ENCODE data around the gene THEMIS. TPM values are rescaled to one million over a fixed set of nuclear protein-coding genes. Genes with fewer than 3 reads are reported as not detected.

Gene THEMIS
- total RNA-seq, 1 donor from 2014 or later = under 0.01 TPM

- no peak overlapping the region for H3K9ac ChIP-seq (ENCODE audit: low read depth in 1 of 3, low read length in 3 of 3)
- no peaks in the 10 kb centered on the region for H3K4me1 ChIP-seq (ENCODE audit: control insufficient read depth in 3 of 3, insufficient read depth in 3 of 3, low read length in 3 of 3)
- no peaks in the 10 kb centered on the region for H3K27me3 ChIP-seq (ENCODE audit: control insufficient read depth in 3 of 3, insufficient read depth in 3 of 3, low read length in 3 of 3)
- H3K27ac ChIP-seq (ENCODE audit: low read depth, low read length) = no peak overlapping the region
- H3K36me3 ChIP-seq (ENCODE audit: control insufficient read depth in 3 of 3, insufficient read depth in 3 of 3, low read length in 3 of 3) = no peaks in the 10 kb centered on the region
- H3K9me3 ChIP-seq (ENCODE audit: control insufficient read depth in 3 of 3, low read length in 3 of 3) = no peaks in the 10 kb centered on the region
- no peak overlapping the region for H3K4me3 ChIP-seq (ENCODE audit: low read length in 3 of 3)
Measured at GRCh38 chr6:127917766-127918165, 16.9 kb upstream of the THEMIS start.

DNA sequence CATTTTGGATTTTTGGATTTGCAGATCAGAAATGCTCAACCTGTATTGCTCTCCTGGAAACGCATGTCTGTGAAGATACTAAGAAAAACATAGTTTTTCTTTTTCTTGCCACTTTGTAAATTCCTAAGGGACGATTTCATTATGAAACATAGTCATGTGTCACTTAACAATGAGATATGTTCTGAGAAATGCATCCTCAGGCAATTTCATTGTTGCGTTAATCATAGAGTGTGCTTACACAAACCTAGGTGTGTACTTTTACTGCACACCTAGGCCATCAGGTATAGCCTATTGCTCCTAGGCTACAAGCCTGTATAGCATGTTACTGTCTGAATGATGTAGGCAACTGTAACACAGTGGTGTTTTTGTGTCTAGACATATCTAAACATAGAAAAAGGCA, 13.4 kb upstream of the THEMIS start:
- Histone ChIP-seq H3K36me3 (ENCODE audit: control insufficient read depth in 3 of 3, insufficient read depth in 3 of 3, low read length in 3 of 3) (no peaks in the 10 kb centered on the region), H3K9me3 (ENCODE audit: control insufficient read depth in 3 of 3, low read length in 3 of 3) (no peaks in the 10 kb centered on the region), H3K27ac (ENCODE audit: low read depth, low read length) (no peak overlapping the region), H3K4me1 (ENCODE audit: control insufficient read depth in 3 of 3, insufficient read depth in 3 of 3, low read length in 3 of 3) (no peaks in the 10 kb centered on the region), H3K4me3 (ENCODE audit: low read length in 3 of 3) (no peak overlapping the region), H3K9ac (ENCODE audit: low read depth in 1 of 3, low read length in 3 of 3) (no peak overlapping the region), H3K27me3 (ENCODE audit: control insufficient read depth in 3 of 3, insufficient read depth in 3 of 3, low read length in 3 of 3) (no peaks in the 10 kb centered on the region)

DNA sequence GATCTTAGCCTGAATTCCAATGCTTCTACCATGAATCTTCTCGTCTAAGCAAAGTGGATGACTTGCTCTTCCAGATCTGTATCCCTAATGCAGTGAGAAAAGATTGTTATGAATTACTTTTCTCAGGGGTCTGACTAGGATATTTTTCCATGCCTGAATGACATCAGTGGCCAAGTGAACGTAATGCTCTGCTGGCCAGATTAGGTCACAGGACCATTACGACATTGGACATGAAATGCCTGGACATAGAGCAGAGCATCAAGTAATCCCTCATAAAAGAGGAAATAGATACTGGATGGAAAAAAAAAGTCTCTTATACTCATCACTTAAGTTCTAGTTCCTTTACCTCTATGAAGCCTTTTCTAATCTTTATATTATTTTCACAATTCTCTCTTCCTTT, 12.1 kb upstream of the THEMIS start:
- Histone ChIP-seq H3K9me3 (ENCODE audit: control insufficient read depth in 3 of 3, low read length in 3 of 3) (no peaks in the 10 kb centered on the region), H3K36me3 (ENCODE audit: control insufficient read depth in 3 of 3, insufficient read depth in 3 of 3, low read length in 3 of 3) (no peaks in the 10 kb centered on the region), H3K9ac (ENCODE audit: low read depth in 1 of 3, low read length in 3 of 3) (no peak overlapping the region), H3K4me1 (ENCODE audit: control insufficient read depth in 3 of 3, insufficient read depth in 3 of 3, low read length in 3 of 3) (no peaks in the 10 kb centered on the region), H3K4me3 (ENCODE audit: low read length in 3 of 3) (no peak overlapping the region), H3K27ac (ENCODE audit: low read depth, low read length) (no peak overlapping the region), H3K27me3 (ENCODE audit: control insufficient read depth in 3 of 3, insufficient read depth in 3 of 3, low read length in 3 of 3) (no peaks in the 10 kb centered on the region)

DNA sequence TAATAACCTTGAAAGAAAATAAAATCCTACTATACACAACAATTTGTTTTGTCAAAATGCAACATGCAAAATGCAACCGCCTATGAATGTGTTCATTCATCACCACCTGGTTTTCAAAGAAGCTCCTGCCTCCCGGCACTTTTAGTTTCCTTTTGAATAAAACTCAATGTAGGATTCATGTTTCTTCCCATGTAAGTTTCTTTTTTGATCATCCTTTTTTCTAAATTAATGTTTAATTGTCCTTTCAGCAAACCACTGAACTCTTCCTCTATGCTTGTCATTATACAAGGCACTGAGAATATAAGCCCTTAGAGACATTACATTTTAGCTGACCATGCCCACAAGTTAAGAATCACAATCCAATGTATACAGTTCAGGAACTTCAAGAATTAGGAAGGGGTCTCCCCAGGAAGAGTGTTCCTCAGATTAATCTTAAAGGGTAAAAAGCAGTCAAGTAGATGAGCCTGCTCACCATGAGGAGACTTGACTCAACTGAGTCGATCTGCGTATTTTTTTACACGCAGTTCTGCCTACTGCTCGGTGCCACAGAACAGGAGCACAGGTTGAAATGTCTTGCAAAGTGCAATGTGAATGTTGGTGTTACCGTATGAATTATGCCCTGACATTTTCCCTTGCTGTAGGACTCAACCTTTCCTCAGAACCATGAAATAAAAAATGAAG, 7.2 kb upstream of the THEMIS start:
- Histone ChIP-seq H3K9me3 (ENCODE audit: control insufficient read depth in 3 of 3, low read length in 3 of 3) (no peaks in the 10 kb centered on the region), H3K27me3 (ENCODE audit: control insufficient read depth in 3 of 3, insufficient read depth in 3 of 3, low read length in 3 of 3) (no peaks in the 10 kb centered on the region), H3K4me3 (ENCODE audit: low read length in 3 of 3) (no peak overlapping the region), H3K9ac (ENCODE audit: low read depth in 1 of 3, low read length in 3 of 3) (no peak overlapping the region), H3K4me1 (ENCODE audit: control insufficient read depth in 3 of 3, insufficient read depth in 3 of 3, low read length in 3 of 3) (no peaks in the 10 kb centered on the region), H3K27ac (ENCODE audit: low read depth, low read length) (no peak overlapping the region), H3K36me3 (ENCODE audit: control insufficient read depth in 3 of 3, insufficient read depth in 3 of 3, low read length in 3 of 3) (no peaks in the 10 kb centered on the region)

DNA sequence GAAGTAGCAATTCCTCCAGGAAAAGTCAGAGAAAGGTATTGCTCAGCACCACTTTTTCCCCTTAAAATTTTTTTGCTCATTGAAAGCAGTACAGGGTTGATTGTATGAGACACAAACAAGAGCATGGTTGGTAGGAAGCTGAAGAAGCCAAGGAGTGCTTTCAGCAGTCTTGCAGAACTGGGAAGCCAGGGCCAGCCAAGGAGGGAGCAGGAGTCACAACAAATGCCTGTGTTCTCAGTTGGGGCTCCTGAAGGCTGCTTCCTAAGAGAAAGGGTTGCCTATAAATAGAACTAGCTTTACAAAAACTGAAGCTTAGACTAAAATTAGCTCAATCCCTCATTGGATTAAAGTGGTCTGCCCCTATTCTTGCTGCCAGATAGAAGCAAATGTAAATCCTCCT, 3.3 kb upstream of the THEMIS start:
- no peak overlapping the region for H3K4me3 ChIP-seq (ENCODE audit: low read length in 3 of 3)
- H3K9ac ChIP-seq (ENCODE audit: low read depth in 1 of 3, low read length in 3 of 3) = no peak overlapping the region
- no peaks in the 10 kb centered on the region for H3K27me3 ChIP-seq (ENCODE audit: control insufficient read depth in 3 of 3, insufficient read depth in 3 of 3, low read length in 3 of 3)
- no peaks in the 10 kb centered on the region for H3K36me3 ChIP-seq (ENCODE audit: control insufficient read depth in 3 of 3, insufficient read depth in 3 of 3, low read length in 3 of 3)
- H3K27ac ChIP-seq (ENCODE audit: low read depth, low read length) = no peak overlapping the region
- no peaks in the 10 kb centered on the region for H3K9me3 ChIP-seq (ENCODE audit: control insufficient read depth in 3 of 3, low read length in 3 of 3)
- H3K4me1 ChIP-seq (ENCODE audit: control insufficient read depth in 3 of 3, insufficient read depth in 3 of 3, low read length in 3 of 3) = no peaks in the 10 kb centered on the region

GRCh38 chr6:127902933-127903332, 2.1 kb upstream of the THEMIS start:
- no peaks in the 10 kb centered on the region for H3K27me3 ChIP-seq (ENCODE audit: control insufficient read depth in 3 of 3, insufficient read depth in 3 of 3, low read length in 3 of 3)
- no peak overlapping the region for H3K9ac ChIP-seq (ENCODE audit: low read depth in 1 of 3, low read length in 3 of 3)
- no peak overlapping the region for H3K27ac ChIP-seq (ENCODE audit: low read depth, low read length)
- H3K4me3 ChIP-seq (ENCODE audit: low read length in 3 of 3) = no peak overlapping the region
- no peaks in the 10 kb centered on the region for H3K36me3 ChIP-seq (ENCODE audit: control insufficient read depth in 3 of 3, insufficient read depth in 3 of 3, low read length in 3 of 3)
- no peaks in the 10 kb centered on the region for H3K9me3 ChIP-seq (ENCODE audit: control insufficient read depth in 3 of 3, low read length in 3 of 3)
- H3K4me1 ChIP-seq (ENCODE audit: control insufficient read depth in 3 of 3, insufficient read depth in 3 of 3, low read length in 3 of 3) = no peaks in the 10 kb centered on the region

DNA sequence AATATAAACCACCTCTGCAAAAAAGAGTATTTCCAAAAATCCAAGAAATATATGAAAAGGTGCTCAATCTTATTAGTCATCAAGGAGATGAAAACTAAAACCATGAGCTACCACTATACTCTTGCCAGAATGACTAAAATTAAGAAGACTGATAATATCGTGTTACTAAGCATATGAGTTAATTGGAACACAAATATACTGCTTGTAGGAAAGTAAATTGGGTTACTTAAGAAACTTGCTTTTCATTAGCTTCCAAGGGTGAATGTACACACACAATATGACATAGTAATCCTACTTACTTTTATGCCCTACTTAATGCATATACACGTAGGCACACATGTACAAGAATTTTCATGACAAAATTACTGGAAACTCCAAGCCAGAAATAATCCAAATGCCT, 3.4 kb downstream of the THEMIS start:
- Histone ChIP-seq H3K36me3 (ENCODE audit: control insufficient read depth in 3 of 3, insufficient read depth in 3 of 3, low read length in 3 of 3) (no peaks in the 10 kb centered on the region), H3K9ac (ENCODE audit: low read depth in 1 of 3, low read length in 3 of 3) (no peak overlapping the region), H3K27ac (ENCODE audit: low read depth, low read length) (no peak overlapping the region), H3K4me3 (ENCODE audit: low read length in 3 of 3) (no peak overlapping the region), H3K27me3 (ENCODE audit: control insufficient read depth in 3 of 3, insufficient read depth in 3 of 3, low read length in 3 of 3) (no peaks in the 10 kb centered on the region), H3K9me3 (ENCODE audit: control insufficient read depth in 3 of 3, low read length in 3 of 3) (no peaks in the 10 kb centered on the region), H3K4me1 (ENCODE audit: control insufficient read depth in 3 of 3, insufficient read depth in 3 of 3, low read length in 3 of 3) (no peaks in the 10 kb centered on the region)

GRCh38 chr6:127894051-127894450, 6.8 kb downstream of the THEMIS start:
- Histone ChIP-seq H3K27ac (ENCODE audit: low read depth, low read length) (no peak overlapping the region), H3K4me1 (ENCODE audit: control insufficient read depth in 3 of 3, insufficient read depth in 3 of 3, low read length in 3 of 3) (no peaks in the 10 kb centered on the region), H3K9ac (ENCODE audit: low read depth in 1 of 3, low read length in 3 of 3) (no peak overlapping the region), H3K9me3 (ENCODE audit: control insufficient read depth in 3 of 3, low read length in 3 of 3) (no peaks in the 10 kb centered on the region), H3K4me3 (ENCODE audit: low read length in 3 of 3) (no peak overlapping the region), H3K27me3 (ENCODE audit: control insufficient read depth in 3 of 3, insufficient read depth in 3 of 3, low read length in 3 of 3) (no peaks in the 10 kb centered on the region), H3K36me3 (ENCODE audit: control insufficient read depth in 3 of 3, insufficient read depth in 3 of 3, low read length in 3 of 3) (no peaks in the 10 kb centered on the region)

- no peak overlapping the region for H3K9ac ChIP-seq (ENCODE audit: low read depth in 1 of 3, low read length in 3 of 3)
- no peaks in the 10 kb centered on the region for H3K9me3 ChIP-seq (ENCODE audit: control insufficient read depth in 3 of 3, low read length in 3 of 3)
- no peak overlapping the region for H3K27ac ChIP-seq (ENCODE audit: low read depth, low read length)
- no peaks in the 10 kb centered on the region for H3K4me1 ChIP-seq (ENCODE audit: control insufficient read depth in 3 of 3, insufficient read depth in 3 of 3, low read length in 3 of 3)
- no peaks in the 10 kb centered on the region for H3K27me3 ChIP-seq (ENCODE audit: control insufficient read depth in 3 of 3, insufficient read depth in 3 of 3, low read length in 3 of 3)
- no peak overlapping the region for H3K4me3 ChIP-seq (ENCODE audit: low read length in 3 of 3)
- no peaks in the 10 kb centered on the region for H3K36me3 ChIP-seq (ENCODE audit: control insufficient read depth in 3 of 3, insufficient read depth in 3 of 3, low read length in 3 of 3)
Measured at GRCh38 chr6:127893541-127893940, 7.3 kb downstream of the THEMIS start.

- Histone ChIP-seq H3K27me3 (ENCODE audit: control insufficient read depth in 3 of 3, insufficient read depth in 3 of 3, low read length in 3 of 3) (no peaks in the 10 kb centered on the region), H3K36me3 (ENCODE audit: control insufficient read depth in 3 of 3, insufficient read depth in 3 of 3, low read length in 3 of 3) (no peaks in the 10 kb centered on the region), H3K4me3 (ENCODE audit: low read length in 3 of 3) (no peak overlapping the region), H3K9ac (ENCODE audit: low read depth in 1 of 3, low read length in 3 of 3) (no peak overlapping the region), H3K9me3 (ENCODE audit: control insufficient read depth in 3 of 3, low read length in 3 of 3) (no peaks in the 10 kb centered on the region), H3K4me1 (ENCODE audit: control insufficient read depth in 3 of 3, insufficient read depth in 3 of 3, low read length in 3 of 3) (no peaks in the 10 kb centered on the region), H3K27ac (ENCODE audit: low read depth, low read length) (no peak overlapping the region)
Measured at GRCh38 chr6:127891731-127892326, 9.0 kb downstream of the THEMIS start.
